Measurements from ENCODE around the gene NQO2.
"Not testable (repeated sequence)": the region's sequence is repeated elsewhere in the genome, so short reads cannot be mapped to it uniquely, and the experiment has no call there.

The NQO2 gene

DNA sequence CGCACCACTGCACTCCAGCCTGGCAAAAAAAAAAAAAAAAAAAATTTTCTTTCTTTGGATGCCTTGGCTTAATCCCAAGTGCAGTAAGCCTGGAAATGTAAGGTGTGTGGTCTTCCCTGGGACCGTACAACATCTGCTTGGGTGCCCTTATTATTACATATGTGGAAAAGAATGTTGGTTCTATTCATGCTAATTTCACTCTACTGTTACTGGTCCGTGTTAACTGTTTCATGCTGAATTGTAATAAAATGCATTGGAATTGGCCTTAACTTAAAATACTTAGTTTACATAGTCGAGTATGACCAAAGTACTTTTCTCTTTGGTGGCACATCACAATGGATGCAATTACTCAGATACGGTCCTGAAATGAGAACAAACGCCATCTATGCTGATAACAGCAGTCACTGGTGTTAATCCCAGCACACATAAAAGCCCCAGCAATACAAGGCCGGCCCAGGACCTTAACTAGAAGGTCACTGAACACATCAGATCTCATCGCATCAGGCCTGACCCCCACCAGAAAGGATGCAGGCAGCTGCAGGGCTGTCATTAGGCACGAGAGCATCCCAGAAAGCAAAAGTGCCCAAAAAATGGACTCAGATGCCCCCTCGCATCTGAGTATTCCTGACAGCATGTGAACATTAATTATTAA, 29.5 kb upstream of the NQO2 start:
- no peaks in the 10 kb centered on the region for H3K79me2 ChIP-seq (ENCODE audit: insufficient read depth, low read depth)
- TF ChIP-seq, protein P1, sequence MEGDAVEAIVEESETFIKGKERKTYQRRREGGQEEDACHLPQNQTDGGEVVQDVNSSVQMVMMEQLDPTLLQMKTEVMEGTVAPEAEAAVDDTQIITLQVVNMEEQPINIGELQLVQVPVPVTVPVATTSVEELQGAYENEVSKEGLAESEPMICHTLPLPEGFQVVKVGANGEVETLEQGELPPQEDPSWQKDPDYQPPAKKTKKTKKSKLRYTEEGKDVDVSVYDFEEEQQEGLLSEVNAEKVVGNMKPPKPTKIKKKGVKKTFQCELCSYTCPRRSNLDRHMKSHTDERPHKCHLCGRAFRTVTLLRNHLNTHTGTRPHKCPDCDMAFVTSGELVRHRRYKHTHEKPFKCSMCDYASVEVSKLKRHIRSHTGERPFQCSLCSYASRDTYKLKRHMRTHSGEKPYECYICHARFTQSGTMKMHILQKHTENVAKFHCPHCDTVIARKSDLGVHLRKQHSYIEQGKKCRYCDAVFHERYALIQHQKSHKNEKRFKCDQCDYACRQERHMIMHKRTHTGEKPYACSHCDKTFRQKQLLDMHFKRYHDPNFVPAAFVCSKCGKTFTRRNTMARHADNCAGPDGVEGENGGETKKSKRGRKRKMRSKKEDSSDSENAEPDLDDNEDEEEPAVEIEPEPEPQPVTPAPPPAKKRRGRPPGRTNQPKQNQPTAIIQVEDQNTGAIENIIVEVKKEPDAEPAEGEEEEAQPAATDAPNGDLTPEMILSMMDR (conservative IDR thresholded peaks at IDR 0.05; ENCODE audit: low read depth, low read length) = no peak
- no peaks in the 10 kb centered on the region for H3K36me3 ChIP-seq (ENCODE audit: insufficient read depth)
- no peaks in the 10 kb centered on the region for H4K20me1 ChIP-seq (ENCODE audit: insufficient read depth)
- H3K9ac ChIP-seq = no peak overlapping the region
- H3K4me3 ChIP-seq (IDR thresholded peaks at IDR 0.05; ENCODE audit: insufficient read depth, low read depth, low read length) = no peak overlapping the region
- H3K27me3 ChIP-seq (ENCODE audit: insufficient read depth, low read depth) = no peaks in the 10 kb centered on the region
- H2AFZ ChIP-seq (ENCODE audit: low read depth) = no peak overlapping the region
- H3K4me2 ChIP-seq = no peak overlapping the region
- no peaks in the 10 kb centered on the region for H3K4me1 ChIP-seq (ENCODE audit: low read depth, poor library complexity, severe bottlenecking)
- H3K27ac ChIP-seq = no peak overlapping the region

DNA sequence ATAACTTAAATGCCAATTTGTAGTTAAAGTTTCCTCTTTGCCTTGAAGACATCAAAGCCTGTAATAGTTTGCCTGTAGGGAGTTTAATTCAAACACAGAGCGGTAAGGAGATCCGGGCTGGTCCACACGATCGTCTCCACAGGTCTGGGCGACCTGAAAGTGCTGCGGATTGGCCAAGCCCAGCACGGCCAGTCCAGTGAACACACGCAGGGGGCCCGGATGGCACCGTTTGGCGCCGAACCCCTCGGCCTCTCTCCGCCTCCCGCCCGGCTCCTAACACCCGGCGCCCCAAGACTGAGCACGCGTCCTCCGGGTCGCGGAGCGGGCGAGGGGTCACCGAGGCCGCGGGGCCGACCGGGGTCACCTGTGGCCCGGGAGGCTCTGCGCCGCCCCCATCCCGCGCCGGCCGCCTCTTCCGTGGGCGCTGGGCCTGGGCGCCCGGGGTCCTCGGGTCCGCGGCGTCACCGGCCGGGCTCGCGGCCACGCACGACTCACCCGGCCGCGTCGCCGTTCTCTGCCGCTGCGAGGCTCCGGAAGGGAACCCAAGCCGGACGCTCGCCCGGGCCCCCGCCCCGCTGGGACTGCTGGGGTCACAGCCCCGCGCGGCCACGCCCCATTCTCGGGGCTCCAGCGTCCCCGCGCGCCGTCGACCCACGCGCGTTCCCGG, 28.8 kb upstream of the NQO2 start:
- TF ChIP-seq, protein P1 (conservative IDR thresholded peaks at IDR 0.05; ENCODE audit: low read depth, low read length) = no peak
- H3K4me2 ChIP-seq = no peak overlapping the region
- no peaks in the 10 kb centered on the region for H3K36me3 ChIP-seq (ENCODE audit: insufficient read depth)
- no peak overlapping the region for H2AFZ ChIP-seq (ENCODE audit: low read depth)
- H3K27ac ChIP-seq = no peak overlapping the region
- H3K4me3 ChIP-seq (IDR thresholded peaks at IDR 0.05; ENCODE audit: insufficient read depth, low read depth, low read length) = no peak overlapping the region
- H3K4me1 ChIP-seq (ENCODE audit: low read depth, poor library complexity, severe bottlenecking) = no peaks in the 10 kb centered on the region
- no peaks in the 10 kb centered on the region for H3K27me3 ChIP-seq (ENCODE audit: insufficient read depth, low read depth)
- no peak overlapping the region for H3K9ac ChIP-seq
- no peaks in the 10 kb centered on the region for H4K20me1 ChIP-seq (ENCODE audit: insufficient read depth)
- H3K79me2 ChIP-seq (ENCODE audit: insufficient read depth, low read depth) = no peaks in the 10 kb centered on the region

DNA sequence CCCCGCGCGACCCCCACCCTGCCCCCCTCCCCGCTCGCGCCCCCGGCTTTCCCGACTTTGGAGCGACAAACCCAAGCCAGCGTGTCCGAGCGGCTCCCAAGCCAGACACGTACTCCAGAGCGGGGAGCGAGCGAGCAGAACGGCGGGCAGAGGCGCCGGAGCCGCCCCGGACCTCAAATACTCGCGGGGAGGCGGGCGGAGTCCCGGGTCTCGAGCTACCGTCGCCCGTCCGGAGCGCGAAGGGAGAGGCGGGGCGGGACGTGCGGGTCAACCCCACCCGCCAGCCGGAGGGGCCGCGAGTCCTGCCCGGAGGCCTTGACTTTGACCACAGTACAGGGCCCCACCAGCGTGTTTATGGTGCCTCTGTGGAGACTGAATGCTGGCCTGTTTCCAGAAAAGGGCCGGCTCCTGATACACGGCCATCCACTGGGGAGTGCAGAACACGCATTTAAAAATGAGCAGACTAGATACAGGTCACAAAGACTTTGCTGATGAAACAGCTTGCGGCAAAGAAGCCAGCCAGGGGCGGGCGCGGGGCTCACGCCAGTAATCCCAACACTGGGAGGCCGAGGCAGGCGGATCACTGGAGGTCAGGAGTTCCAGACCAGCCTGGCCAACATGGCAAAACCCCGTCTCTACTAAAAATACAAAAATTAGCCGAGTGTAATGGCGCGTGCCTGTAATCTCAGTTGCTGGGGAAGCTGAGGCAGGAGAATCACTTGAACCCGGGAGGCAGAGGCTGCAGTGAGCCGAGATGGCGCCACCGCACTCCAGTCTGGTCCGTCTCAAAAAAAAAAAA, 28.1 kb upstream of the NQO2 start, which contains the start of gene SERPINB6:
Gene SERPINB6, minus strand, starts transcription at position 148 of the 799 bp plus-strand sequence. CDS start 12,235 bp downstream, outside the sequence.
- Histone ChIP-seq H3K27me3 (ENCODE audit: insufficient read depth, low read depth) (no peaks in the 10 kb centered on the region), H3K36me3 (ENCODE audit: insufficient read depth) (no peaks in the 10 kb centered on the region), H3K79me2 (ENCODE audit: insufficient read depth, low read depth) (no peaks in the 10 kb centered on the region), H3K4me3 (IDR thresholded peaks at IDR 0.05; ENCODE audit: insufficient read depth, low read depth, low read length) (no peak within 1 kb of the TSS), H3K27ac (no peak within 1 kb of the TSS), H3K9ac (no peak within 1 kb of the TSS), H2AFZ (ENCODE audit: low read depth) (peak within 1 kb of the TSS; percentile 30; the same call in 1 of the 2 replicates), H3K4me1 (ENCODE audit: low read depth, poor library complexity, severe bottlenecking) (no peaks in the 10 kb centered on the region), H3K4me2 (no peak within 1 kb of the TSS), H4K20me1 (ENCODE audit: insufficient read depth) (no peaks in the 10 kb centered on the region)
- TF ChIP-seq, protein P1 (conservative IDR thresholded peaks at IDR 0.05; ENCODE audit: low read depth, low read length) = no peak

DNA sequence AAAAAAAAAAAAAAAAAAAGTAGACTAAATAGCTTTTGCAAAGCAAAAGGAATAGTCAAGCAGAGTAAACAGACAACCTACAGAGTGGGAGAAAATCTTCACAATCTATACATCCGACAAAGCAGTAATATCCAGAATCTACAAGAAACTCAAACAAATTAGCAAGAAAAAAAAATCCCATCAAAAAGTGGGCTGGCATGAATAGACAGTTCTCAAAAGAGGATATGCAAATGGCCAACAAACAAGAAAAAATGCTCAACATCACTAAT, 27.5 kb upstream of the NQO2 start:
- H3K4me3 ChIP-seq (IDR thresholded peaks at IDR 0.05; ENCODE audit: insufficient read depth, low read depth, low read length); H3K27me3 ChIP-seq (ENCODE audit: insufficient read depth, low read depth); H3K9ac ChIP-seq; H3K4me2 ChIP-seq; H3K36me3 ChIP-seq (ENCODE audit: insufficient read depth); H3K79me2 ChIP-seq (ENCODE audit: insufficient read depth, low read depth); H3K27ac ChIP-seq; H2AFZ ChIP-seq (ENCODE audit: low read depth); H3K4me1 ChIP-seq (ENCODE audit: low read depth, poor library complexity, severe bottlenecking); H4K20me1 ChIP-seq (ENCODE audit: insufficient read depth): not testable (repeated sequence)

DNA sequence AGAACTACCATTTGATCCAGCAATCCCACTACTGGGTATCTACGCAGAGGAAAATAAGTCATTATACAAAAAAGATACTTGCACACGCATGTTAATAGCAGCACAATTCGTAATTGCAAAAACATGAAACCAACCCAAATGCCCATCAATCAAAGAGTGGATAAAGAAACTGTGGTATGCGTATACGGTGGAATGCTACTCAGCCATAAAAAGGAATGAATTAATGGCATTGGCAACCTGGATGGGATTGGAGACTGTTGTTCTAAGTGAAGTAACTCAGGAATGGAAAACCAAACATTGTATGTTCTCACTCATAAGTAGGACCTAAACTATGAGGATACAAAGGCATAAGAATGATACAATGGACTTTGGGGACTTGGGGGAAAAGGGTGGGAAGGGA, 27.0 kb upstream of the NQO2 start:
- not testable (repeated sequence) for H3K27ac ChIP-seq

DNA sequence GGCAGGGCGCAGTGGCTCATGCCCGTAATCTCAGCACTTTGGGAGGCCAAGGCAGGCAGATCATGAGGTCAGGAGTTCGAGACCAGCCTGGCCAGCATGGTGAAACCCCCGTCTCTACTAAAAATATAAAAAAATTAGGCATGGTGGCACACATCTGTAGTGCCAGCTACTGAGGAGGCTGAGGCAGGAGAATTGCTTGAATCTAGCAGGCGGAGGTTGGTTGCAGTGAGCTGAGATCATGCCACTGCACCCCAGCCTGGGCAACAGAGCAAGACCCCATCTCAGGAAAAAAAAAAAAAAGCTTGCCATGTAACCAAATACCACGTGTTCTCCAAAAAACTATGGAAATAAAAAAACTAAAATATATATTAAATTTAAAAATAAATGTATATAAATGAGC, 26.5 kb upstream of the NQO2 start:
- not testable (repeated sequence) for H4K20me1 ChIP-seq (ENCODE audit: insufficient read depth); H3K4me2 ChIP-seq; H3K79me2 ChIP-seq (ENCODE audit: insufficient read depth, low read depth); H2AFZ ChIP-seq (ENCODE audit: low read depth); H3K27ac ChIP-seq; H3K36me3 ChIP-seq (ENCODE audit: insufficient read depth); H3K4me3 ChIP-seq (IDR thresholded peaks at IDR 0.05; ENCODE audit: insufficient read depth, low read depth, low read length); H3K9ac ChIP-seq; H3K27me3 ChIP-seq (ENCODE audit: insufficient read depth, low read depth); H3K4me1 ChIP-seq (ENCODE audit: low read depth, poor library complexity, severe bottlenecking)

More for the DNA sequence above, 27.0 kb upstream of the NQO2 start:
- not testable (repeated sequence) for H3K4me1 ChIP-seq (ENCODE audit: low read depth, poor library complexity, severe bottlenecking); H3K4me3 ChIP-seq (IDR thresholded peaks at IDR 0.05; ENCODE audit: insufficient read depth, low read depth, low read length); H3K27me3 ChIP-seq (ENCODE audit: insufficient read depth, low read depth); H3K4me2 ChIP-seq; H4K20me1 ChIP-seq (ENCODE audit: insufficient read depth); H3K36me3 ChIP-seq (ENCODE audit: insufficient read depth); H2AFZ ChIP-seq (ENCODE audit: low read depth); H3K79me2 ChIP-seq (ENCODE audit: insufficient read depth, low read depth); H3K9ac ChIP-seq

Data from KMS-11 (cell line).